Natural killer cell treated with Interleukin-12 subunit alpha and Interleukin-12 subunit beta and Interleukin-15 and Interleukin-18, amount 100 ng/mL, for 72 hours (primary cell): ENCODE data around the gene VAT1L. TPM values are rescaled to one million over a fixed set of nuclear protein-coding genes. Genes with fewer than 3 reads are reported as not detected.
"Not testable (repeated sequence)": the region's sequence is repeated elsewhere in the genome, so short reads cannot be mapped to it uniquely, and the experiment has no call there.

Experiments
- ATAC-seq, 2 donors: fragments of 150-1000 bp; cut with Tn5 transposase in 1 of 2; sonication (Bioruptor Pico), chemical (Tn5 transposase) in 1 of 2; 2 replicates each; pipeline ENCODE4 v1.10.0; 2021
- DNase-seq: peaks from one replicate; pipeline ENCODE4 v3.0.0; 2022; ENCODE audit warnings: low spot score
- H3K27ac Mint-ChIP-seq, 2 donors: 1 replicate in 1 of 2; 2 replicates in 1 of 2; pipeline ENCODE4 v1.8.0; 2022; ENCODE audit warnings: mixed read lengths in 2 of 2, mild to moderate bottlenecking in 1 of 2, moderate library complexity in 1 of 2
- H3K27me3 Mint-ChIP-seq, 2 donors: 1 replicate in 1 of 2; 2 replicates in 1 of 2; pipeline ENCODE4 v1.8.0; 2022; ENCODE audit warnings: mixed read lengths in 2 of 2
- H3K36me3 Mint-ChIP-seq: one replicate; pipeline ENCODE4 v1.8.0; 2022; ENCODE audit warnings: mixed read lengths
- H3K4me1 Mint-ChIP-seq, 2 donors: 1 replicate in 1 of 2; 2 replicates in 1 of 2; pipeline ENCODE4 v1.8.0; 2022; ENCODE audit warnings: low read depth in 2 of 2, mixed read lengths in 2 of 2, mild to moderate bottlenecking in 1 of 2
- H3K4me3 Mint-ChIP-seq: one replicate; pipeline ENCODE4 v1.8.0; 2022; ENCODE audit warnings: mixed read lengths
- H3K9me3 Mint-ChIP-seq: 2 replicates; pipeline ENCODE4 v1.8.0; 2022; ENCODE audit warnings: mixed read lengths
- total RNA-seq, 2 donors: library from RNA; stranded (reverse); gene quantifications; one replicate each; pipeline ENCODE4 v1.2.3, GENCODE V29; 2022

Gene VAT1L
- total RNA-seq, 2 donors from 2014 or later, result 0.11 TPM; not detected in 1

DNA sequence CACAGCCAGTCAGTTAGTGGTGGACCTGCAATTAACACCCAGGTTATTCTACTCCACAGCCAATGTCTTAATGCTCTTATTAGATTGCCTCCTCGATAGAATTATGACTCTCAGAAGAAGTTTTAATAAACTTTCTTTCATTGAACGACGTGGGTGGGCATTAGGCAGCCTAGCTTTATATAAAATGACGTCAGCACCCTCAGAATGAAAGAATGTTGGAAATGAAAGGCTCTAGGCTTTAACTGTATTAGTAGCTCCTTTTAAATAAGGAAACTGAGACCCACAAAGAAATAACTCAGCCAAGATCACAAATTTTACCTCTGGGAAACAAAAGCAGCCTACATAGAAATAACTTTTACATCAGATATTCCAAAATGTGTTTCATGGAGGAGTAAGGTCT lies 142.7 kb downstream of the VAT1L start:
- no peak for DNase-seq
- no peak for ATAC-seq
- no peaks in the 10 kb centered on the region for H3K36me3 Mint-ChIP-seq
- peaks cover 7 to 38% of the 10 kb centered on the region in 2 donors for H3K27me3 Mint-ChIP-seq
- H3K9me3 Mint-ChIP-seq, result no peaks in the 10 kb centered on the region
- no peak overlapping the region for H3K4me3 Mint-ChIP-seq
- no peak overlapping the region for H3K27ac Mint-ChIP-seq
- no peaks in the 10 kb centered on the region for H3K4me1 Mint-ChIP-seq

DNA sequence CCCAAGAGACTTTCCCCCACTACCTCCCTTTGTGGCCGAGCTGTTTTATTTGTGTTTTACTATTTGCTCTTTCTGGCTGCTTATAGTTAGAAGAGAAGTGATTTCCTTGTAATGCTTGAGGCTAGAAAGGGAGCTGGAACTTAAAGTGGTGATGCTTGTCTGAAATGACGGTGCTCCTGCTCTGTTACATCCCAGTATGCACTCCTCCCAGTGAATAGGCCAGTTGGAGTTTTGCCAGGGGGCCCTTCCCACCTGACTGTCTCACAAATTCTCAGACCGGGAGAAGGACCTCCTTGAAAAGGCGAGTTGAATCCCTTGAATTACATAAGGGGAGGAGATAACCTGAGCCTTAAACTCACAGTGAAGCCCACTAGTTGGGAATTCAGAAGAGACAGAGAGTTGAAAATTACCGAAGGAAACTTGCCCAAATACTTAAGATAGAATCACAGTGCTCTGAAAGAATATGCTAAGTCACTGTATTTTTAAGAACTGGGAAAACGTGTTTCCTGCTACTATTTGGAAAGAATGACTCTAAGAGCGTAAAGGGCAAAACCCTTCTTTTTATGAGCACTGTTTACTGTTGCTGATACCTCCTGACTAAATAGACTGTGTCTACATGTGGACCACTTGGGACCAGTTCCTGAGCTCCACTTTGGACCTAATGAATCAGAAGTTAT lies 149.2 kb downstream of the VAT1L start:
- H3K36me3 Mint-ChIP-seq, result no peaks in the 10 kb centered on the region
- no peak overlapping the region for H3K27ac Mint-ChIP-seq
- no peaks in the 10 kb centered on the region for H3K9me3 Mint-ChIP-seq
- H3K4me3 Mint-ChIP-seq, result no peak overlapping the region
- H3K4me1 Mint-ChIP-seq, result no peaks in the 10 kb centered on the region
- DNase-seq (no peak), ATAC-seq (no peak)
- peaks cover 11 to 36% of the 10 kb centered on the region in 2 donors for H3K27me3 Mint-ChIP-seq

DNA sequence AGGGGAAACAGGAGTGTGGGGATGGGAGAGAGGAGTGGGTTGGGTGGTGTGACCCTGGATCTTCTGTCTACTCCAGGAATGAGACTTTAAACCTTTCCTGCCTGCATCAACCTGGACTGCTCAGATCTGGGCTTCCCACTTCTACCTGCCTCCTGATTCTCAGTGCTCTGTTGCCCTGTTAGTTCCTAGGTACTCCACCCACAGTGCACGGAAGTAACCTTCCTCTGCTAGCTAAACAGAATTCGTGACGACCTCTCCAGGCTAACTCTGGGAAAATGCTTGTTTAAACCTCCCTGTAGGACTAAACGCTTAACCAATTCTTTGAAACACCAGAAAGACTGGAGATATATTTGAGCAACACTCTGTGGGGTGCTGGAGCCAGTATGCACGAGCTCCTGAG lies 150.5 kb downstream of the VAT1L start:
- DNase-seq (no peak), ATAC-seq (no peak)
- H3K9me3 Mint-ChIP-seq, result no peaks in the 10 kb centered on the region
- H3K4me3 Mint-ChIP-seq, result no peak overlapping the region
- no peaks in the 10 kb centered on the region for H3K4me1 Mint-ChIP-seq
- no peak overlapping the region for H3K27ac Mint-ChIP-seq
- peaks cover 4 to 26% of the 10 kb centered on the region in 2 donors for H3K27me3 Mint-ChIP-seq
- no peaks in the 10 kb centered on the region for H3K36me3 Mint-ChIP-seq

DNA sequence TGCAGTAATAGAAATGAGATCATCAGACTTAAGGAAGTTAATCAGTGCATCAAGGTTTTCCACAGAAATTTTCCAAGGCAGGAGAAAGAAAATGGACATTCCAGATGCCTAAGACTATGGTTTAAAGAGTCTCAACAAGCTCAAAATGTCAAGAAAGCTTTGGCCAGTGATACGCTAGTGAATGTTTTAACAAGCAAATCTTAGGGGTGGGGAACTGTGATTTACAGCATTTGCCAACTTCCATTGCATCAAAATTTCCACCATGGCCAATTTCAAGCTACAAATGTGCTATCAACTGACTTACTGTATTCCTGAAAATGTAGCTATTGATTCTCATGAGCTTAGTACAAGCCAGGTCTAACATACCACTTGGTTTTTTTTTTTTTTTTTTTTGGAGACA lies 151.6 kb downstream of the VAT1L start:
- no peaks in the 10 kb centered on the region for H3K36me3 Mint-ChIP-seq
- no peak for ATAC-seq
- H3K4me3 Mint-ChIP-seq, result no peak overlapping the region
- H3K27ac Mint-ChIP-seq, result no peak overlapping the region
- peaks cover 3 to 22% of the 10 kb centered on the region in 2 donors for H3K27me3 Mint-ChIP-seq
- no peaks in the 10 kb centered on the region for H3K9me3 Mint-ChIP-seq
- no peak for DNase-seq
- H3K4me1 Mint-ChIP-seq, result no peaks in the 10 kb centered on the region

DNA sequence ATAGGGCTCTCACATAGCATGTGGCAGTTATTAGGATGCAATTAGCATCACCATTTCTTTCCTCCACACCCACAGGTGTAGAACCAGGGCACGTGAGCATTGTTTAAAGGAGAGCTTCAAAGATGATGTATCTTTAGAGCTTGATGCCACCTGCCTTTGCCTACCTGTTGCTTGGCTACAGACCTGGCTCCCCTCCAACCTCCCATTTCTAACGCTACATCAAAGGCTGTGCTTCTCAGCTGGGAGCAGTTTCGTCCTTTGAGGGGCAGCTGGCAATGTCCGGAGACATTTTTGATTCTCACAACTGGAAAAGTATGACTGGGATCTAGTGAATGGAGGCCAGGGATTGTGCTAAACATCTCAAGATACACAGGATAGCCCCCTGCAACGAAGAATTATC lies 155.4 kb downstream of the VAT1L start:
- Mint-ChIP-seq H3K9me3 (no peaks in the 10 kb centered on the region), H3K27ac (no peak overlapping the region), H3K4me3 (no peak overlapping the region), H3K36me3 (no peaks in the 10 kb centered on the region), H3K4me1 (no peaks in the 10 kb centered on the region), H3K27me3 (peaks cover 2 to 21% of the 10 kb centered on the region in 2 donors)
- ATAC-seq, result no peak
- no peak for DNase-seq

DNA sequence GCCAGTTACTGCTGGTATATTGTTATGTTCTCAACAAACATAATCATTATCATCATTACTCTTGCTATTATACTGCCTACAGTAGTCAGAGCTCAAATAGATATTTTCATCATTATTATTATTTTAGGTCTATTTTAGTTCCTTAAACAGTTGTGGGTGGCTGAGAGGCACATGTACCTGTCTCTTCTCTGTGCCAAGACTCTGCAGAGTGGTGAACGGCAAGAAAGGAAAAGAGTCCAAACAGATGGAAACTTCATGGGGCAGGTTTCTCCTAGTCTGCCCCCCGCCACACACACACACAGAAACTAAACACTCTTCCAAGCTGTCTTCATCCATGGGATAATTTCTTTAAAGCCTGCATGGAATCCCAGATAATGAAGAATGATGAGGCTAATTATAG lies 156.3 kb downstream of the VAT1L start:
- Mint-ChIP-seq H3K27ac (no peak overlapping the region), H3K36me3 (no peaks in the 10 kb centered on the region), H3K27me3 (peaks cover 2 to 29% of the 10 kb centered on the region in 2 donors), H3K4me1 (no peaks in the 10 kb centered on the region), H3K4me3 (no peak overlapping the region), H3K9me3 (no peaks in the 10 kb centered on the region)
- ATAC-seq, result no peak
- DNase-seq, result no peak

DNA sequence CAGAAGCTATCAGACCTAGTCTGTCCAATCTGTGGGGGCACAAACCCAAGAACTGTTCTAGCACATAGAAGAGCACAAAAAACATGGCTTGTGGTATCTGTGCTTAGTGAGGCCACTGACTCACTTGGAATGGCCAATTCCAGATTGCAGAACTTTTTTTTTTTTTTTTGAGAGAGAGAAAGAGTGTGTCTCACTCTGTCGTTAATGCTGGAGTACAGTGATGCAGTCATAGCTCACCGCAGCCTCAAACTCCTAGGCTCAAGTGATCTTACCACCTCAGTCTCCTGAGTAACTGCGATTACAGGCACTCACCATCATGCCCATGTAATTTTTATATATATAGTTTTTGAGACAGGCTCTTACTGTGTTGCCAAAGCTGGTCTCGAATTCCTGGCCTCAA lies 156.8 kb downstream of the VAT1L start:
- ATAC-seq (no peak), DNase-seq (no peak)
- Mint-ChIP-seq H3K9me3 (no peaks in the 10 kb centered on the region), H3K27me3 (peaks cover 2 to 33% of the 10 kb centered on the region in 2 donors), H3K36me3 (no peaks in the 10 kb centered on the region), H3K4me1 (no peaks in the 10 kb centered on the region), H3K27ac (no peak overlapping the region), H3K4me3 (no peak overlapping the region)

DNA sequence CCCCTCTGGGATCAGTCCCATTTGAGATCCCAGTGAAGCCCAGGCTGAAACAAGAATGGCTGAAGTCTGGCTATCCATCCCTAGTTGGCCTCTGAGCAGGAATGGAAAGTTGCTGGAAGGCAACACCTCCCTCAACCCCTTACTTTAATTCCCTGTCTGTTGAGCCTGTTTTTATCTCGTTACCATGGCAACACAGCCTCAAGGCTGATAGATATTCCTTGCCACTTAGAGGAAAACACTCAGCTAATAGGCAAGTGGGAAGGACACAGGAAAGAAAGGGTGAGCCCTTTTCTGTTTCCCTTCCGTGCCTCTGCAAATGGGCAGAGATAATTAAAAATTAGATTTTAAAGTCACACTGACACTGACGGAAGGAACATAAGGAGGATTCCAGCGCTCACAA lies 158.5 kb downstream of the VAT1L start:
- no peaks in the 10 kb centered on the region for H3K9me3 Mint-ChIP-seq
- H3K27ac Mint-ChIP-seq, result no peak overlapping the region
- no peak for ATAC-seq
- DNase-seq, result no peak
- no peaks in the 10 kb centered on the region for H3K4me1 Mint-ChIP-seq
- peaks cover 5 to 43% of the 10 kb centered on the region in 2 donors for H3K27me3 Mint-ChIP-seq
- H3K36me3 Mint-ChIP-seq, result no peaks in the 10 kb centered on the region
- no peak overlapping the region for H3K4me3 Mint-ChIP-seq

DNA sequence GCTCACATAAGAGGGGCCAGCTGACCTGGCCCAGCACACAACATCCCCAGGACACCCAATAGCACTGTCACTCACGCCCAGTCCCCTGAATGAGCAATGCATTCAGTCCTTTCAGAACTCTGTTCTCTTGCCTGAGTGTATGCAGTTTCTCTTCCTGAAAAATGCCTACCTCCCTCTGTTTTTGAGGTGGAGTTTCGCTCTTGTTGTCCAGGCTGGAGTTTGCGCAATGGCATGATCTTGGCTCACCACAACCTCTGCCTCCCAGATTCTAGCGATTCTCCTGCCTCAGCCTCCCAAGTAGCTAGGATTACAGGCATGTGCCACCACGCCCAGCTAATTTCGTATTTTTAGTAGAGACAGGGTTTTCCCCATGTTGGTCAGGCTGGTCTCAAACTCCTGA lies 159.2 kb downstream of the VAT1L start:
- H3K9me3 Mint-ChIP-seq, H3K36me3 Mint-ChIP-seq, ATAC-seq, DNase-seq, H3K4me1 Mint-ChIP-seq, H3K4me3 Mint-ChIP-seq, H3K27ac Mint-ChIP-seq: not testable (repeated sequence)
- peaks cover 5 to 35% of the 10 kb centered on the region in 2 donors for H3K27me3 Mint-ChIP-seq

DNA sequence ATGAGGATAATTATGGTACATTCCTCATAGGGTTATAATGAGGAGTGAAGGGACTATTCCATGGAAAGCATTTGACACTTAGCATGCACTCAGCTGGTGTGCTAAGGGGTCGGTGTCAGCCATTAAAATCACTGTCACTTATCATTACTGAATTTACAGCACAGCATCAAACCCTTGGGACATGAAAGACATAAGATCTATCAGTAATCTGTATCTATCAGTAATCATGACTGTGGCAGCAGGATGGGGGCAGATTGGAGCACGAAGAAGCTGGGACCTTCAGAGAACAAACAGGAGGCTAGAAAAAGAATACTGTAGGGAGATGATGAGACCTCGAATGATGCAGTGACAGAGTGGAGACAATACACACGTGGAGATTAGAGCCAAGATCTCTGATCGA lies 160.5 kb downstream of the VAT1L start:
- ATAC-seq, result no peak
- H3K27me3 Mint-ChIP-seq, result peaks cover 5 to 34% of the 10 kb centered on the region in 2 donors
- H3K9me3 Mint-ChIP-seq, result no peaks in the 10 kb centered on the region
- no peak overlapping the region for H3K4me3 Mint-ChIP-seq
- H3K27ac Mint-ChIP-seq, result no peak overlapping the region
- H3K36me3 Mint-ChIP-seq, result no peaks in the 10 kb centered on the region
- DNase-seq, result no peak
- no peaks in the 10 kb centered on the region for H3K4me1 Mint-ChIP-seq

DNA sequence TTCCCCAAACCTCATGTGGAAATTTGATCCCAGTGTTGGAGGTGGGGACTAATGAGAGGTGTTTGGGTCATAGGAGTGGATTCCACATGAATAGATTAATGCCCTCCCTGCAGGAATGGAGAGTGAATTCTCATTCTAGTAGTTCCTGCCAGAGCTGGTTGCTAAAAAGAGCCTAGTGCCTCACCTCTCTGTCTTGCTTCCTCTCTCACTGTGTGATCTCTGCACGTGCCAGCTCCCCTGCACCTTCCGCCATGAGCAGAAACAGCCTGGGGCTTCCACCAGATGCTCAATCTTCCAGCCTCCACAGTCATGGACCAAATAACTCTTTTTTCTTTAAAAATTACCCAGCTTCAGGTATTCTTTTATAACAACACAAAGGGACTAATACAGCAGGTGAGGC lies 161.1 kb downstream of the VAT1L start:
- no peak for DNase-seq
- Mint-ChIP-seq H3K36me3 (no peaks in the 10 kb centered on the region), H3K4me1 (no peaks in the 10 kb centered on the region), H3K9me3 (no peaks in the 10 kb centered on the region), H3K4me3 (no peak overlapping the region), H3K27me3 (peaks cover 5 to 34% of the 10 kb centered on the region in 2 donors), H3K27ac (no peak overlapping the region)
- ATAC-seq, result no peak

DNA sequence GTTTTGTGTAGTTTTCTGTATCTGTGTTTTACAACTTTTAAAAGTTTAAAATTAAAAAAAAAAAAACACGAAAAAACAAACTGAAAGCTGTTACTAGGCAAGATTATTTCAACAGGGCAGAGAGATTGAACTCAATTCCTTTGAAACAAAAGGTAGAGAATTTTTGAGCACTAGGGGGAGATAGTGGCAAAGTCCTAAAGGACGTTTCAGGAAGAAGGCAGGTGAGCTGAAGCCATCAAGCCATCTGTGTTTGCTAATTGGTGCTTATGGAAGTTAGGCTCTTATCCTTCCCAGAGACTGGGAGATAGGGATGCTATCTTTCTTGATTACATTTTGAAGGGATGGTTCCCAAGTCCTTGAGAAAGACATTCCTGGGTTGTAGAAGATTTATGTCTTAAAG lies 163.4 kb downstream of the VAT1L start:
- Mint-ChIP-seq H3K27ac (no peak overlapping the region), H3K9me3 (no peaks in the 10 kb centered on the region), H3K4me1 (no peaks in the 10 kb centered on the region), H3K4me3 (no peak overlapping the region), H3K36me3 (no peaks in the 10 kb centered on the region), H3K27me3 (peaks cover 9 to 34% of the 10 kb centered on the region in 2 donors)
- DNase-seq, result no peak
- no peak for ATAC-seq

DNA sequence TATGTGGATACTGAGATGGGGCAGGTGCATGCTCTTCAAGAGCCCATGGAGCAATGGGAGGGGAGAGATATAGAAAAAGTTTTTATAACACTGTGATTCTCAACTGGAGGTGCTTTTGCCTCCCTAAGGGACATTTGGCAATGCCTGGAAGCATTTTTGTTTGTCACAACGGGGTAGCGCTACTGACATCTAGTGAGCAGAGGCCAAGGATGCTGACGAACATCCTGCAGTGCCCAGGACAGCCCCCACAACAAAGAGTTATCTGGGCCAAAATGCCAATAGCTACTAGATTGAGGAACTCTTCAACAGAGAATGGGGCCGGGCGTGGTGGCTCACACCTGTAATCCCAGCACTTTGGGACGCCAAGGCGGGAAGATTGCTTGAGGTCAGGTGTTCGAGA lies 166.8 kb downstream of the VAT1L start:
- Mint-ChIP-seq H3K9me3 (no peaks in the 10 kb centered on the region), H3K27me3 (peaks cover 16 to 25% of the 10 kb centered on the region in 2 donors), H3K27ac (no peak overlapping the region), H3K36me3 (no peaks in the 10 kb centered on the region), H3K4me3 (no peak overlapping the region), H3K4me1 (no peaks in the 10 kb centered on the region)
- DNase-seq, result no peak
- ATAC-seq, result no peak

DNA sequence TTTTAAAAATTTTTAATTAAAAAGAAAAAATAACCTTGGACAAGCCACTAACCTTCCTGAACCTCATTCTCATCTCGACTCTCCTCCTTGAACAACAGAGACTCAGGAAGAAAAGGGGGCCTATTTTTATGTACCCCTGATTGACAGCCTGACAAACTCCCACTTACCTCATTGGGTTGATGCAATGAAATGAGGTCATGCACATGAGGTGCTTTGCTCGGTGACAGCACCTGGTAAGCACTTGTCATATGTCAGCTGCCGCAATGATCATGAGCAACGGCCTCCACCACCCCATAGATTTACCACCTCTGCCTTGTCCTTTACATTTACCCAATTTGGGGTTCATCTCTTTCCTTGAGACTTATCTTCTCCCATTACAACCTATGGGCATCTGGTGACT lies 167.9 kb downstream of the VAT1L start:
- DNase-seq, result no peak
- no peaks in the 10 kb centered on the region for H3K36me3 Mint-ChIP-seq
- peaks cover 17 to 22% of the 10 kb centered on the region in 2 donors for H3K27me3 Mint-ChIP-seq
- H3K27ac Mint-ChIP-seq, result no peak overlapping the region
- H3K4me3 Mint-ChIP-seq, result no peak overlapping the region
- H3K9me3 Mint-ChIP-seq, result no peaks in the 10 kb centered on the region
- no peak for ATAC-seq
- no peaks in the 10 kb centered on the region for H3K4me1 Mint-ChIP-seq

DNA sequence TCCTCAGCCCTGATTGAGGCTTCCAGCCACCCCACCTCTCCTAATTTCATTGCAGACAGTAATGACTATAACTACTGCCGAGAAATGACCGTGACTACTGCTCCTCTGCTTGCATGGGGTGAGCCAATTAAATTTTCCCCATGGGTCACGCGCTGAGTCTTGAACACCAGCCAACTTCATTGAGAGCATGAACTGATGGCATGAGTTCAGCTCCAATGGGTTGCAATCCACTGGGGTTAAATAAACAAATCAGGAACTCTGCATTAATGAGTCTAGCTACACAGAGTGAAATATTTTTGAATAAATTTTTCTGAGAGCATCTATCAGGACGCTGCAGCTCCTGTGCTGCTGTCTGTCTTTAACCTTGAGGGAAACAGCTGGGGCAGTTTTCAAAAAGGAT lies 172.4 kb downstream of the VAT1L start:
- no peak for DNase-seq

More for the DNA sequence above, 172.4 kb downstream of the VAT1L start:
- Mint-ChIP-seq H3K4me3 (no peak overlapping the region), H3K4me1 (peaks cover 0 to 3% of the 10 kb centered on the region in 2 donors), H3K27ac (no peak overlapping the region), H3K36me3 (no peaks in the 10 kb centered on the region), H3K9me3 (no peaks in the 10 kb centered on the region), H3K27me3 (peaks cover 27 to 42% of the 10 kb centered on the region in 2 donors)
- ATAC-seq, result no peak
